ENCODE data around the gene FBXO42.
A peak's percentile ranks its signal among the peaks of the same experiment; 100 is the strongest.
"Not testable (repeated sequence)": the region's sequence is repeated elsewhere in the genome, so short reads cannot be mapped to it uniquely, and the experiment has no call there.

FBXO42 gene

GRCh38 chr1:16369821-16370220 is 17.5 kb upstream of the FBXO42 start:
- H3K9ac ChIP-seq (ENCODE audit: low read depth, low read length), result no peak overlapping the region
- H3K36me3 ChIP-seq (ENCODE audit: insufficient read depth, low read length), result peaks cover 7% of the 10 kb centered on the region
- H3K27ac ChIP-seq (ENCODE audit: low read depth, low read length), result no peak overlapping the region
- no peaks in the 10 kb centered on the region for H3K9me3 ChIP-seq (ENCODE audit: insufficient read depth, low read depth, low read length)
- peaks cover 12% of the 10 kb centered on the region for H3K4me1 ChIP-seq (ENCODE audit: insufficient read depth, low read length)
- 92% methylated on average over 4 of the region's 4 CpGs for WGBS
- no peak overlapping the region for H3K4me3 ChIP-seq (ENCODE audit: low read length)
- H3K27me3 ChIP-seq (ENCODE audit: insufficient read depth, low read length), result no peaks in the 10 kb centered on the region

DNA sequence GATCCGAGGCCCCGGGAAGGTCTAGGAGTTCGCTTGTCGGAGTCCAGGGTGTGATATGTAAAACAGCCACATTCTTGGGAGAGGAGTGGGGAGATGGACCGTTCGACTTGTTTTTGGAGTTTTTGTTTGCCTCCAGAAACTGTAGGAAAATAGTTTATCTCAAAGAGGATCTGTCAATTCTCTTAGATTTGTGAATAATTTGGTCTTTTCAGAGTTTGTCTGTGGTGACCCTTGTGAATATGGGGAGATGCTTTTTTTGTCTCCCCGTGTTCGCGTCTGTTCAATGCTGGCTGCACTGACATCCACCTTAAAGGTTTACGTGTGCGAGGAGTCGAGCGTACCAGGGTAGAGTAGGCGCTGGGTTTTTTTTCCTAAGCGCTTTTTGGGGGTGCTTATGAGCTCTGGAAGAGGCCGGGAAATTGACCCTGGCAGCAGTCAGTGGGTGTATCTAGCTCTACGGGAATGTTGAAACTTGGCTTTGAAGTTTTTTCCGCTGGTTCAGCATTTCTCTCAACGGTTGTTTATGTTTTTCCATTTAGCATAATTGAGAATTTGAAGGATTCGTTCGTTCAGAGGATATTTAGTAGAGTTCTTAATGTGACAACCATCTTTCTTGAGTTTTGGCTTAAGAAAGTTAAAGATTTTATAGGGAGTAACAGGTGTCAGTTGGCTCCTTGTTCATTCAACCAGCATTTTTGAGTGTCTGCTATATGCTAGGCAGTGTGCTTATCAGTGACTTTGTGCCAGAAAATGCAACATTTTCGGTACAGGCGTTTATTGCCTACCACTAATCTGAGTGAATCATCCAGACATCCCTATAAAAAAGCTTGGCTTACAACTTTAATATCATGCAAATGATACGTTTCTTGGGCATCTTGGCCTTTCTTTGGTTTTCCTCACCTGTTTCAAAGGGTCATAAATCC is 15.9 kb upstream of the FBXO42 start:
- H3K4me1 ChIP-seq (ENCODE audit: insufficient read depth, low read length), result peaks cover 8% of the 10 kb centered on the region
- no peaks in the 10 kb centered on the region for H3K27me3 ChIP-seq (ENCODE audit: insufficient read depth, low read length)
- peak overlapping the region; percentile 88 for H3K4me3 ChIP-seq (ENCODE audit: low read length)
- H3K9ac ChIP-seq (ENCODE audit: low read depth, low read length), result peak overlapping the region; percentile 92
- 13% methylated on average over 24 of the region's 24 CpGs for WGBS
- peaks cover 7% of the 10 kb centered on the region for H3K36me3 ChIP-seq (ENCODE audit: insufficient read depth, low read length)
- H3K9me3 ChIP-seq (ENCODE audit: insufficient read depth, low read depth, low read length), result no peaks in the 10 kb centered on the region
- peak overlapping the region; percentile 97 for H3K27ac ChIP-seq (ENCODE audit: low read depth, low read length)

DNA sequence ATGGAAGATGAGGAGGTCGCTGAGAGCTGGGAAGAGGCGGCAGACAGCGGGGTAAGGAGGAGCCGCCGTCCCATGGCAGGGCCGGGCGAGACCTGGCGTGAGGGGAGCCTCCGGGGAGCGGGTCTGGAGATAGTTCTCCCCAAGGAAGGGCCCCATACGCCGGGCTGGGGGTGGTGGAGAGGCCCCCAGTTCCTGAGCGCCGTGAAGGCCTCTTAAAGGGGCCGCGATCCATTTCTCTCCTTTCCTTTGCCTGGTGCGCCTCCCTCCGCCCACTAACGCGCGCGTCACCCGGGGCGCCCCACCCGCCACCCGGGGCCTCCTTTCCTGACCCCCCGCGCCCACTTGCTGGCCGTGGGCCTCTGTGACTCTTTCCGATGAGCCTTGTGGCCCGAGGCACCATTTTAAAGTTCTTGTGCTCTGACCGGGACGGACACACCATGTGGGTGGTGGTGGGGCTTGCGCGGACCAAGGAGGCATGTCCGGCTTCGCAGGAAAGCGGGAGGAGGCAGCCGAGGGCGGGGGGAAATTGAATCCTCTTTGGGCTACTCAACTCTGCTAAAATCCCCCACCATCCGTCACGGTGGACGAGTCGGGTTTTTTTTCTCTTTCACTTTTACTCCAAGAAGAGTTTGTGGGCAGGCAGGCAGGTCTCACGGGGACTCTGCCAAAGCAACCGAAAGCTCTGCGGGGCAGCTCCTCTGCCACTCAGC is 15.1 kb upstream of the FBXO42 start:
- peaks cover under 1% of the 10 kb centered on the region for H3K36me3 ChIP-seq (ENCODE audit: insufficient read depth, low read length)
- peak overlapping the region; percentile 88 for H3K4me3 ChIP-seq (ENCODE audit: low read length)
- peak overlapping the region; percentile 97 for H3K27ac ChIP-seq (ENCODE audit: low read depth, low read length)
- no peaks in the 10 kb centered on the region for H3K27me3 ChIP-seq (ENCODE audit: insufficient read depth, low read length)
- H3K9me3 ChIP-seq (ENCODE audit: insufficient read depth, low read depth, low read length), result no peaks in the 10 kb centered on the region
- WGBS, result under 1% methylated on average over 47 of the region's 47 CpGs
- peaks cover 8% of the 10 kb centered on the region for H3K4me1 ChIP-seq (ENCODE audit: insufficient read depth, low read length)
- H3K9ac ChIP-seq (ENCODE audit: low read depth, low read length), result peak overlapping the region; percentile 92

- WGBS, result 4% methylated on average over 24 of the region's 24 CpGs
- H3K9ac ChIP-seq (ENCODE audit: low read depth, low read length), result peak within 1 kb of the TSS; percentile 92
- peaks cover 8% of the 10 kb centered on the region for H3K4me1 ChIP-seq (ENCODE audit: insufficient read depth, low read length)
- H3K27ac ChIP-seq (ENCODE audit: low read depth, low read length), result peak within 1 kb of the TSS; percentile 97
- no peaks in the 10 kb centered on the region for H3K36me3 ChIP-seq (ENCODE audit: insufficient read depth, low read length)
- H3K9me3 ChIP-seq (ENCODE audit: insufficient read depth, low read depth, low read length), result no peaks in the 10 kb centered on the region
- H3K27me3 ChIP-seq (ENCODE audit: insufficient read depth, low read length), result no peaks in the 10 kb centered on the region
- peak within 1 kb of the TSS; percentile 88 for H3K4me3 ChIP-seq (ENCODE audit: low read length)
Measured at GRCh38 chr1:16366722-16367257, 14.5 kb upstream of the FBXO42 start, which contains the start of gene SZRD1. Gene SZRD1, plus strand, starts transcription at chr1:16367242. Its CDS starts 16 bp downstream, at chr1:16367258.

DNA sequence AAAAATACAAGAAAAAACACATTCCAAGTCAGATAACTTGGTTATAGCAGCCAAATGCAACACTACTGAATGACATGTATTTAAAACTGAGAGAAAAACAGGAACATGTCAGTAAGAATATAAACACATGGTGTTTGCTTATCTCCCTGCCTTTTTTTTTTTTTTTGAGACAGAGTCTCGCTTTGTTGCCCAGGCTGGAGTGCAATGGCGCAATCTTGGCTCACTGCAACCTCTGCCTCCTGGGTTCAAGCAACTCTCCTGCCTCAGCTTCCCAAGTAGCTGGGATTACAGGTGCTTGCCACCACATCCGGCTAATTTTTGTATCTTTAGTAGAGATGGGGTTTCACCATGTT is 12.8 kb upstream of the FBXO42 start:
- H3K27ac ChIP-seq (ENCODE audit: low read depth, low read length); H3K9ac ChIP-seq (ENCODE audit: low read depth, low read length); H3K4me1 ChIP-seq (ENCODE audit: insufficient read depth, low read length); H3K27me3 ChIP-seq (ENCODE audit: insufficient read depth, low read length); H3K36me3 ChIP-seq (ENCODE audit: insufficient read depth, low read length); H3K4me3 ChIP-seq (ENCODE audit: low read length); H3K9me3 ChIP-seq (ENCODE audit: insufficient read depth, low read depth, low read length): not testable (repeated sequence)
- 96% methylated on average over 3 of the region's 3 CpGs for WGBS

DNA sequence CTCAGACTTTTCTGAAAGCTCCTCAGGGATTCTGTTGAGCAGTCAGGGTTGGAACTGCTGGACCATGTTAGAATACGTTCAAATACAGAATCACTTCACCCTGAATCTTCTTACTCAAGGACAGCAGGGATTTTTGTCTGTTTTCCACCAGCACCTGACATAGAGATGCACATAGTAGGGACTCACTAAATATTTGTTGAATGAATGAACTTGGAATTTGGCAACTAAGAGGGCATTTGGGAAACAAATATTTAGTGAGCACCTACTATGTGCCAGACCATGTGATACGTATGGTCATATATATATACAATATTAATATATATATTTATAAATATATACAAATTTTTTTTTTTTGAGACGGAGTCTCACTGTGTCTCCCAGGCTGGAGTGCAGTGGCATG is 4.6 kb upstream of the FBXO42 start:
- H3K27me3 ChIP-seq (ENCODE audit: insufficient read depth, low read length), result no peaks in the 10 kb centered on the region
- no peak overlapping the region for H3K4me3 ChIP-seq (ENCODE audit: low read length)
- no peak overlapping the region for H3K9ac ChIP-seq (ENCODE audit: low read depth, low read length)
- H3K4me1 ChIP-seq (ENCODE audit: insufficient read depth, low read length), result peaks cover 6% of the 10 kb centered on the region
- no peak overlapping the region for H3K27ac ChIP-seq (ENCODE audit: low read depth, low read length)
- H3K9me3 ChIP-seq (ENCODE audit: insufficient read depth, low read depth, low read length), result no peaks in the 10 kb centered on the region
- 87% methylated on average over 2 of the region's 3 CpGs for WGBS
- H3K36me3 ChIP-seq (ENCODE audit: insufficient read depth, low read length), result no peaks in the 10 kb centered on the region

- H3K27ac ChIP-seq (ENCODE audit: low read depth, low read length), result no peak overlapping the region
- 100% methylated on average over 2 of the region's 2 CpGs for WGBS
- H3K9me3 ChIP-seq (ENCODE audit: insufficient read depth, low read depth, low read length), result no peaks in the 10 kb centered on the region
- no peak overlapping the region for H3K9ac ChIP-seq (ENCODE audit: low read depth, low read length)
- peaks cover 9% of the 10 kb centered on the region for H3K4me1 ChIP-seq (ENCODE audit: insufficient read depth, low read length)
- H3K27me3 ChIP-seq (ENCODE audit: insufficient read depth, low read length), result no peaks in the 10 kb centered on the region
- no peak overlapping the region for H3K4me3 ChIP-seq (ENCODE audit: low read length)
- H3K36me3 ChIP-seq (ENCODE audit: insufficient read depth, low read length), result no peaks in the 10 kb centered on the region
Measured at GRCh38 chr1:16354619-16355018, 2.3 kb upstream of the FBXO42 start.

GRCh38 chr1:16352842-16353535 is 709 bp upstream of the FBXO42 start:
- Histone ChIP-seq H3K4me1 (ENCODE audit: insufficient read depth, low read length) (peaks cover 9% of the 10 kb centered on the region), H3K27ac (ENCODE audit: low read depth, low read length) (peak overlapping the region; percentile 86; the same call in 1 of the 2 replicates), H3K36me3 (ENCODE audit: insufficient read depth, low read length) (no peaks in the 10 kb centered on the region), H3K4me3 (ENCODE audit: low read length) (peak overlapping the region; percentile 87), H3K9me3 (ENCODE audit: insufficient read depth, low read depth, low read length) (no peaks in the 10 kb centered on the region), H3K27me3 (ENCODE audit: insufficient read depth, low read length) (no peaks in the 10 kb centered on the region), H3K9ac (ENCODE audit: low read depth, low read length) (peak overlapping the region; percentile 81)
- WGBS, result 65% methylated on average over 11 of the region's 11 CpGs

DNA sequence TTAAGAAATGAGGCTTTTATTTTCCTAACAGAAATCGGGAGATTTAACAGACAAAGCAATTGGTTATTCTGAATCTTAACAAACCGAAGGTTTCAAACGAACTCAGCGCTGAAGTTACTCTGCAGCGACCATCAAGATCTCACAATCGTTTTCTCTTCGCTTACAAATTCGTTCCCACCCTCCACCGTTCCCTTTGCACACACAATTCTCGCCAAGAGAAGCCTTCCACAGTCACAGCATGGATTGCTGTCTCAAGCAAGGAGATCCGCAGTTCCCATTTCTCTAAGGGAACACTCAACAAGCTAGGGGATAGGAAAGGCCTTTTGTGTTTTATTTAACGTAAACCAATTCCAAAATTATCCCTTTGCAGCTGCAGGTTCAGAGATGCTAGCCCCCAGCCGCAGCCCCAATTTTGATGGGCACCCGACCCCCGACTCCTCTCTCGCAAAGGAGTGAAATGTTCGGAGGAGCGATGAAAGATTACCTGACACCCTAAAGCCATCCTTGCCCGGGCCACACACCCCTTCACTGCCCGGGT is 755 bp downstream of the FBXO42 start:
- Histone ChIP-seq H3K27me3 (ENCODE audit: insufficient read depth, low read length) (no peaks in the 10 kb centered on the region), H3K4me1 (ENCODE audit: insufficient read depth, low read length) (peaks cover 9% of the 10 kb centered on the region), H3K9ac (ENCODE audit: low read depth, low read length) (peak overlapping the region; percentile 69), H3K36me3 (ENCODE audit: insufficient read depth, low read length) (no peaks in the 10 kb centered on the region), H3K27ac (ENCODE audit: low read depth, low read length) (peak overlapping the region; percentile 80), H3K9me3 (ENCODE audit: insufficient read depth, low read depth, low read length) (no peaks in the 10 kb centered on the region), H3K4me3 (ENCODE audit: low read length) (peak overlapping the region; percentile 87)
- 1% methylated on average over 19 of the region's 20 CpGs for WGBS

DNA sequence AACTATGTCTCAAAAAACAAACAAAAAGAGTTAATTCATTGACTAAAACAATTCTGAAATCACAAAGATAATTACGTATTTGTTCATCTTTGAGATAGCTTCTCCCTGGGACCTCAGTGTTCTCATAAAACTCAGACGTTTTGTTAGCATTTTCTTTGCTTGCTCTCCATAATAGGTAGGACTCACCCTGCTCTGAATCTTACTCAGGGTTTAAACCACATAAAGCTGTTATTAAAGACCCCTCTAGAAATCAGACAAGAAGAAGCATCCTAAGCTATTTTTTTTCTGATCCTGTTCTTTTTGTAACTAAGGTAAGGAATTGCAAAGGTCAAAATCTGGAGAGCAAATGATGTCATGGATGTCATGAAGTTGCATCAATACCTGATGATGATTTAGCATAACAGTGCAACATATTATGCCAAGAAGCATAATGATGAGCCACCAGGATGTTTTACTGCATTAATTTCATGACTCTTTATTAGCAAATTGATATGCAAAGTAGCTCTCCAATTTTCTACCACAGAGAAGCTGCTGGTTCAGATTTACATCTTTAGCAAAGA is 2.4 kb downstream of the FBXO42 start:
- H3K4me3 ChIP-seq (ENCODE audit: low read length), result no peak overlapping the region
- peaks cover 9% of the 10 kb centered on the region for H3K4me1 ChIP-seq (ENCODE audit: insufficient read depth, low read length)
- WGBS, result 91% methylated on average over 2 of the region's 2 CpGs
- H3K9me3 ChIP-seq (ENCODE audit: insufficient read depth, low read depth, low read length), result no peaks in the 10 kb centered on the region
- no peaks in the 10 kb centered on the region for H3K36me3 ChIP-seq (ENCODE audit: insufficient read depth, low read length)
- no peak overlapping the region for H3K27ac ChIP-seq (ENCODE audit: low read depth, low read length)
- H3K27me3 ChIP-seq (ENCODE audit: insufficient read depth, low read length), result no peaks in the 10 kb centered on the region
- no peak overlapping the region for H3K9ac ChIP-seq (ENCODE audit: low read depth, low read length)
